HG03558 (cell line): ENCODE data around the gene SLC22A23.

Experiments used
- ATAC-seq: cut with Tn5 transposase; IDR thresholded peaks from one replicate; pipeline ENCODE4 v1.9.1; 2021; ENCODE audit warnings: moderate number of reproducible peaks; ENCODE audit not compliant: unreplicated experiment; ENCODE audit errors: extremely low read depth

The SLC22A23 gene

GRCh38 chr6:3471711-3472110 is 14.9 kb upstream of the SLC22A23 start:
- ATAC-seq = no peak

- ATAC-seq = no peak
Observed at GRCh38 chr6:3471286-3471685, 14.4 kb upstream of the SLC22A23 start.

- no peak for ATAC-seq
Observed at GRCh38 chr6:3468585-3468984, 11.7 kb upstream of the SLC22A23 start.

- ATAC-seq = no peak
Observed at GRCh38 chr6:3467996-3468395, 11.1 kb upstream of the SLC22A23 start.

- ATAC-seq = no peak
Observed at GRCh38 chr6:3466488-3467219, 9.8 kb upstream of the SLC22A23 start.

- ATAC-seq = no peak
Observed at GRCh38 chr6:3460253-3460652, 3.4 kb upstream of the SLC22A23 start.

GRCh38 chr6:3458706-3459421 is 2.0 kb upstream of the SLC22A23 start:
- no peak for ATAC-seq

- no peak for ATAC-seq
Observed at GRCh38 chr6:3457710-3458602, 1.1 kb upstream of the SLC22A23 start.

GRCh38 chr6:3456395-3456897 is 404 bp downstream of the SLC22A23 start:
- ATAC-seq = no peak

- no peak for ATAC-seq
Observed at GRCh38 chr6:3455569-3456394, 1.1 kb downstream of the SLC22A23 start.

GRCh38 chr6:3455147-3455568 is 1.7 kb downstream of the SLC22A23 start:
- no peak for ATAC-seq

- ATAC-seq = no peak
Observed at GRCh38 chr6:3454273-3455010, 2.4 kb downstream of the SLC22A23 start.

- ATAC-seq = no peak
Observed at GRCh38 chr6:3453413-3454272, 3.2 kb downstream of the SLC22A23 start.

- ATAC-seq = no peak
Observed at GRCh38 chr6:3451498-3451897, 5.4 kb downstream of the SLC22A23 start.

- no peak for ATAC-seq
Observed at GRCh38 chr6:3450888-3451287, 6.0 kb downstream of the SLC22A23 start.

GRCh38 chr6:3449750-3450305 is 7.0 kb downstream of the SLC22A23 start:
- no peak for ATAC-seq

GRCh38 chr6:3449321-3449720 is 7.5 kb downstream of the SLC22A23 start:
- ATAC-seq = no peak

- no peak for ATAC-seq
Observed at GRCh38 chr6:3447005-3447404, 9.8 kb downstream of the SLC22A23 start.
